Natural killer cell treated with Interleukin-12 subunit alpha and Interleukin-12 subunit beta and Interleukin-15 and Interleukin-18, amount 100 ng/mL, for 72 hours (primary cell): ENCODE data around the gene RAP2A. TPM values are rescaled to one million over a fixed set of nuclear protein-coding genes. Genes with fewer than 3 reads are reported as not detected.

Source experiments
- ATAC-seq, 2 donors: fragments of 150-1000 bp; cut with Tn5 transposase in 1 of 2; sonication (Bioruptor Pico), chemical (Tn5 transposase) in 1 of 2; 2 replicates each; pipeline ENCODE4 v1.10.0; 2021
- DNase-seq: peaks from one replicate; pipeline ENCODE4 v3.0.0; 2022; ENCODE audit warnings: low spot score
- H3K27ac Mint-ChIP-seq, 2 donors: 1 replicate in 1 of 2; 2 replicates in 1 of 2; pipeline ENCODE4 v1.8.0; 2022; ENCODE audit warnings: mixed read lengths in 2 of 2, mild to moderate bottlenecking in 1 of 2, moderate library complexity in 1 of 2
- H3K27me3 Mint-ChIP-seq, 2 donors: 1 replicate in 1 of 2; 2 replicates in 1 of 2; pipeline ENCODE4 v1.8.0; 2022; ENCODE audit warnings: mixed read lengths in 2 of 2
- H3K36me3 Mint-ChIP-seq: one replicate; pipeline ENCODE4 v1.8.0; 2022; ENCODE audit warnings: mixed read lengths
- H3K4me1 Mint-ChIP-seq, 2 donors: 1 replicate in 1 of 2; 2 replicates in 1 of 2; pipeline ENCODE4 v1.8.0; 2022; ENCODE audit warnings: low read depth in 2 of 2, mixed read lengths in 2 of 2, mild to moderate bottlenecking in 1 of 2
- H3K4me3 Mint-ChIP-seq: one replicate; pipeline ENCODE4 v1.8.0; 2022; ENCODE audit warnings: mixed read lengths
- H3K9me3 Mint-ChIP-seq: 2 replicates; pipeline ENCODE4 v1.8.0; 2022; ENCODE audit warnings: mixed read lengths
- total RNA-seq, 2 donors: library from RNA; stranded (reverse); gene quantifications; one replicate each; pipeline ENCODE4 v1.2.3, GENCODE V29; 2022

Gene RAP2A
- total RNA-seq, 2 donors from 2014 or later: 22.1 to 34.6 TPM

DNA sequence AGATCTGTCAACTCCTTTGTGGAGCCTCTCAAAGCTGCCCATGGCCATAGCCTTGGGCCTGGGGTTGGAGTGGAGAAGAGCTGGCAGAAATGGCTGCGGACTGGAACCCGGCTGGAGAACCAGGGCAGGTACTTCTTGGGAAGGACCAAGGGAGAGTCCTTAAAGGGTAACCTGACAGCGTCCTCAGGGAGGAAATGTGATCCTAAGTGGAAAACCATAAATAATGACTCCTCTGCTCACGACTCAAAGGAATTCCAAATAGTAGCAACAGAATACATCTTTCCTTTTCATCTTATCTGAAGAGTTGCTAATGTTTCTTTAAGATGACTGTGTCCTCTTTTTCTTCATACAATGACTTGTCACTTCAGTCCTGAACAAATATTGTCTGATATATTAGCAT lies 41.0 kb downstream of the RAP2A start:
- peaks cover 5% of the 10 kb centered on the region for H3K36me3 Mint-ChIP-seq
- H3K27me3 Mint-ChIP-seq: peaks cover 0 to 2% of the 10 kb centered on the region in 2 donors
- H3K4me3 Mint-ChIP-seq: no peak overlapping the region
- ATAC-seq (no peak), DNase-seq (no peak)
- H3K9me3 Mint-ChIP-seq: no peaks in the 10 kb centered on the region
- no peak overlapping the region for H3K27ac Mint-ChIP-seq
- no peaks in the 10 kb centered on the region for H3K4me1 Mint-ChIP-seq

DNA sequence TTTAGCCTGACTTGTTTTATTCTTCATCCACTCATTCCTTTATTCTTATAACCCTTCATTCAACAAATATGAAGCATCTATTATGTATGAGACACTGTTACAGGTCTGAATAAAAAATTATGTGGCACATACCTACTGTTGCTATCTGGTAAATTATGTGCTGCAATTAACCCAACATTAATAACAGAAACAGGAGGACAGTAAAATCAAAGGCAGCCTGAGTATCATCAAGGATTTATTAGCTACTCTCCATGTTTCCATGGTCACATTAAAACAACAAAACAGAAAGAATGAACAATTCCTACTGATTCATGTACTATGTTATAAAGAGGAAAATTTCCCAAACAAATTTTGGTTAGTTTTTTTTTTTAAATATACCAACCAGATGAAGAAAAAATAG lies 43.9 kb downstream of the RAP2A start:
- ATAC-seq (no peak), DNase-seq (no peak)
- peaks cover 0 to 4% of the 10 kb centered on the region in 2 donors for H3K27me3 Mint-ChIP-seq
- H3K27ac Mint-ChIP-seq: no peak overlapping the region
- peaks cover 5% of the 10 kb centered on the region for H3K36me3 Mint-ChIP-seq
- no peak overlapping the region for H3K4me3 Mint-ChIP-seq
- no peaks in the 10 kb centered on the region for H3K4me1 Mint-ChIP-seq
- H3K9me3 Mint-ChIP-seq: no peaks in the 10 kb centered on the region

DNA sequence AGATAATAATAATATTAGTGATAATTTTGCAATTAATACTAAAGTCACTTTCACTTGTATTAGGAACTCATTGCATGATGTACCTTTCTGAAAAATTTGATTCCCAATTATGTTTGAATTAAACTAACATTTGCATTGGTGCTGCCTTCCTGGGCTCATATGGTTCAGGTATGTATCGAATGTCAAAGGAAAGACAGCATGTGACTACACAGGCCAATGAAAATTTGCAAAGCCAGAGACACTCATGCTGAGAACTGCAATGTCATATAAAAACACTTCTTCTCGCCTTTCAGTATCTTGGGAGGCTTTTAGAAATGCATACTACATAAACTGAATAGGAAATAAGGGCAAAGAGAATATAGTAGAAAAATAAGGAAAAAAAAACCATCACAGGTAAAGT lies 44.3 kb downstream of the RAP2A start:
- H3K27me3 Mint-ChIP-seq: peaks cover 0 to 4% of the 10 kb centered on the region in 2 donors

GRCh38 chr13:97483465-97483864 lies 49.5 kb downstream of the RAP2A start:
- ATAC-seq (no peak), DNase-seq (no peak)
- H3K27ac Mint-ChIP-seq: no peak overlapping the region
- no peak overlapping the region for H3K4me3 Mint-ChIP-seq
- H3K9me3 Mint-ChIP-seq: no peaks in the 10 kb centered on the region
- H3K4me1 Mint-ChIP-seq: no peaks in the 10 kb centered on the region
- no peaks in the 10 kb centered on the region for H3K36me3 Mint-ChIP-seq
- H3K27me3 Mint-ChIP-seq: peaks cover 0 to 2% of the 10 kb centered on the region in 2 donors

More for the DNA sequence above, 44.3 kb downstream of the RAP2A start:
- Mint-ChIP-seq H3K27ac (no peak overlapping the region), H3K4me3 (no peak overlapping the region), H3K4me1 (no peaks in the 10 kb centered on the region), H3K9me3 (no peaks in the 10 kb centered on the region), H3K36me3 (peaks cover 5% of the 10 kb centered on the region)
- ATAC-seq: no peak
- DNase-seq: no peak

GRCh38 chr13:97484301-97484700 lies 50.3 kb downstream of the RAP2A start:
- Mint-ChIP-seq H3K9me3 (no peaks in the 10 kb centered on the region), H3K4me3 (no peak overlapping the region), H3K4me1 (no peaks in the 10 kb centered on the region), H3K27ac (no peak overlapping the region), H3K27me3 (peaks cover 0 to 2% of the 10 kb centered on the region in 2 donors), H3K36me3 (no peaks in the 10 kb centered on the region)
- ATAC-seq (no peak), DNase-seq (no peak)

GRCh38 chr13:97485320-97485719 lies 51.4 kb downstream of the RAP2A start:
- Mint-ChIP-seq H3K27ac (no peak overlapping the region), H3K36me3 (no peaks in the 10 kb centered on the region), H3K4me3 (no peak overlapping the region), H3K4me1 (no peaks in the 10 kb centered on the region), H3K9me3 (no peaks in the 10 kb centered on the region), H3K27me3 (peaks cover 0 to 2% of the 10 kb centered on the region in 2 donors)
- DNase-seq (no peak), ATAC-seq (no peak)

DNA sequence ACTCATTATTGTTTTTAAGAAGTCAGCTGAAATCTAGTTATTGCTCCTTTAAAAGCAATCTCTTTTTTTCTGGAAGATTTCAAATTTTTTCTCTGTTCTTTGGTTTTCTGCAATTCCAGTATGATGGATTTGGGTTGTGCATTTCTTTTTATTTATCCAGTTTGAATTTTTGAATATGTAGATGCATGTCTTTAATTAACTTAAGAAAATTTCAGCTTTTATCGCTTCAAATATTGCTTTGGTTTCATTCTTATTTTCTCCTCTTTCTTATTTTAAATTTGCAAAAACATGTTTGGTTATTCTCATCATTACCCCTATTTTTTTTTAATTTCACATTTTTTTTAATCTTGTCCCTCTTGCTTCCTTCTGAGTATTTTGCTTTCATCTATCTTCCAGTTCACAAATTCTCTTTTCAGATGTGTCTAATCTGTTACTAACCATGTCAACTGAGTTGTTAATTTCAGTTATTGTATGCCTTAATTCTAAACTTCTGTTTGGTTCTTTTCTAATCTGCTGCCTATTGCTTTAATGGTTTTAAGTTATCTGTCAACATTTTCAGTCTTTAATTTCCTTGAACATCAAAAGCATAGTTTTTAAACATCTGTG lies 56.8 kb downstream of the RAP2A start:
- Mint-ChIP-seq H3K9me3 (peaks cover 5% of the 10 kb centered on the region), H3K4me3 (no peak overlapping the region), H3K27ac (no peak overlapping the region), H3K4me1 (no peaks in the 10 kb centered on the region), H3K27me3 (peaks cover 6 to 16% of the 10 kb centered on the region in 2 donors), H3K36me3 (peaks cover 8% of the 10 kb centered on the region)
- no peak for ATAC-seq
- DNase-seq: no peak

- Mint-ChIP-seq H3K4me1 (no peaks in the 10 kb centered on the region), H3K9me3 (peaks cover 5% of the 10 kb centered on the region), H3K36me3 (peaks cover 8% of the 10 kb centered on the region), H3K4me3 (no peak overlapping the region), H3K27me3 (peaks cover 6 to 16% of the 10 kb centered on the region in 2 donors), H3K27ac (no peak overlapping the region)
- no peak for DNase-seq
- no peak for ATAC-seq
Observed at GRCh38 chr13:97491452-97491851, 57.5 kb downstream of the RAP2A start.

DNA sequence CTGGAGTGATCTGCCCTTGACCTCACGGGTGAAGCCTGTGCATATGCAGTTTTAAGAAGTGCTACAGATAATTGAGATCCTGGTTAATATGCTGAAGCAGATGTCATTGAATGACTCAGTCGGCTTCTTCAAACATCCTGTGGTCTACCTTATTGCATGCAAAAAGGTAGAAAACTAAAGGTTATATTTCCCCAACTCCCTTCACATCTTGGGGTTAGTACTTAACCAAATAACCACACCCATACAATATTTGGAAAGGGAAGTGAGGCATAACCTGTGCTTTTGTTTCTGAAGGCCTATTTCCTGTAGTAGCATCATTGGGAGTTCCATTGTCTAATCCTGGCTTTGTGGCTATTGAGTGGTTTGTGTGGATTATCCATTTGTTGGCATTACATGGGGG lies 58.3 kb downstream of the RAP2A start:
- H3K27me3 Mint-ChIP-seq: peaks cover 6 to 16% of the 10 kb centered on the region in 2 donors
- H3K4me1 Mint-ChIP-seq: no peaks in the 10 kb centered on the region
- ATAC-seq (no peak), DNase-seq (no peak)
- H3K36me3 Mint-ChIP-seq: peaks cover 8% of the 10 kb centered on the region
- H3K9me3 Mint-ChIP-seq: peaks cover 5% of the 10 kb centered on the region
- H3K4me3 Mint-ChIP-seq: no peak overlapping the region
- H3K27ac Mint-ChIP-seq: no peak overlapping the region

GRCh38 chr13:97492684-97493371 lies 58.9 kb downstream of the RAP2A start:
- DNase-seq (no peak), ATAC-seq (no peak)
- no peak overlapping the region for H3K4me3 Mint-ChIP-seq
- peaks cover 6 to 17% of the 10 kb centered on the region in 2 donors for H3K27me3 Mint-ChIP-seq
- peaks cover 8% of the 10 kb centered on the region for H3K36me3 Mint-ChIP-seq
- no peaks in the 10 kb centered on the region for H3K4me1 Mint-ChIP-seq
- H3K9me3 Mint-ChIP-seq: peaks cover 5% of the 10 kb centered on the region
- H3K27ac Mint-ChIP-seq: no peak overlapping the region

DNA sequence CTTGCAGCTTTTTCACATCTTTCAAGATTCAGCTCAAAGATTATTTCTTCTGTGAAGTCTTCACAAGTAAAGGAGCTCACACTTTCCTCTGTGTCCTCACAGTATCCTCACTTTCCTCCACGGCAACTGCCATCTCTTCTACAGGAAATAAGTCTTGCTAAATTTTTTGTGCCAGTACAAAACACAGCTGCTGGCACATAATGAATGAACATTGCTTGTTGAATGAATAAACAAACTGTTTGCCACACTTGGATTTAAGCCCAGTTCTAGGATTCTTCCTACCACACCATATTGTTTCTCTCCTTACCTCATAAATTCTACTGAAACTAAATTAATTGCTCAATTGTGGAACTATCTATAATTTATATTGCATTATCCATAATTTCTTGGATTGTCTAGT lies 59.5 kb downstream of the RAP2A start:
- no peak for ATAC-seq
- Mint-ChIP-seq H3K27me3 (peaks cover 6 to 23% of the 10 kb centered on the region in 2 donors), H3K9me3 (peaks cover 5% of the 10 kb centered on the region), H3K27ac (no peak overlapping the region), H3K4me3 (no peak overlapping the region), H3K4me1 (no peaks in the 10 kb centered on the region), H3K36me3 (peaks cover 8% of the 10 kb centered on the region)
- no peak for DNase-seq

DNA sequence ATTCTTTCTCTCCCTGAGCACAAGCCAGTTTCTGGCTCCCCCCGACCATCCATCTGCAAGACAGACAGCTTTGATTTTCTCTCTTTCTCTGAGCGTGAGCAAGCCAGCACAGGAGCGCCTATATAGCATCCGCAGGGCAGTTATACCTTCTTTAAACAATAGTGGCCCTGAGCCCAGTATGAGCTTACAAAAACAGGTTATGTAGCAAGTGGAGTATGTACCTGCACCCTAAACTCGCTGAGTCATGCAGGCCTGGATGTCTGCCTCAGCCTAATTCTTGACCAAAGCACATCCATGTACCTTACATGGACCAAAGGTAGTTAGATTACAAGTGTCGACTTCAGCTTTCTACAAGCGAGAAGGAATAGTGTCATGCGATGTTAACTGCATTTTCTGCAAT lies 61.7 kb downstream of the RAP2A start:
- DNase-seq (no peak), ATAC-seq (no peak)
- peaks cover 6 to 24% of the 10 kb centered on the region in 2 donors for H3K27me3 Mint-ChIP-seq
- H3K4me1 Mint-ChIP-seq: no peaks in the 10 kb centered on the region
- H3K9me3 Mint-ChIP-seq: peaks cover 5% of the 10 kb centered on the region
- H3K4me3 Mint-ChIP-seq: no peak overlapping the region
- H3K27ac Mint-ChIP-seq: no peak overlapping the region
- peaks cover 7% of the 10 kb centered on the region for H3K36me3 Mint-ChIP-seq

DNA sequence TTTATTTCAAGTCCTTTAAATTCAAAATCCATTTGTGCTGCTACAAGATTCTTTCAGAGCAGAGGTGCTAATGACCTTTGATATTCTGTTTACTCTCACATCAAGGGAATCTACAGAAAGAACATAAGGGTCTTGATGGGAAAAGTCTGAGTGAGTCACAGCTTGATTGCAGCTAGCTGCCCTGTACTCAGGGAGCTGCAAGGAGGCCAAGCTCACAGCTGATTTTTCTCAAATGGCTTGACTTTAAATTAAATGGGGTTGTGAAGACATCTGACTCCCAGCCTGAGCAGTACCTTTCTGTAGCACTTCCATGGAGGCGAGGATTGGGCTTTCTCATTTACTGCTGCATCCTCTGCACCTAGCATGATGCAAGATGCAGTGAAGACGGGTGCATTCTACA lies 62.5 kb downstream of the RAP2A start:
- Mint-ChIP-seq H3K27me3 (peaks cover 0 to 20% of the 10 kb centered on the region in 2 donors), H3K9me3 (no peaks in the 10 kb centered on the region), H3K36me3 (no peaks in the 10 kb centered on the region), H3K27ac (no peak overlapping the region), H3K4me3 (no peak overlapping the region), H3K4me1 (no peaks in the 10 kb centered on the region)
- ATAC-seq: no peak
- no peak for DNase-seq

DNA sequence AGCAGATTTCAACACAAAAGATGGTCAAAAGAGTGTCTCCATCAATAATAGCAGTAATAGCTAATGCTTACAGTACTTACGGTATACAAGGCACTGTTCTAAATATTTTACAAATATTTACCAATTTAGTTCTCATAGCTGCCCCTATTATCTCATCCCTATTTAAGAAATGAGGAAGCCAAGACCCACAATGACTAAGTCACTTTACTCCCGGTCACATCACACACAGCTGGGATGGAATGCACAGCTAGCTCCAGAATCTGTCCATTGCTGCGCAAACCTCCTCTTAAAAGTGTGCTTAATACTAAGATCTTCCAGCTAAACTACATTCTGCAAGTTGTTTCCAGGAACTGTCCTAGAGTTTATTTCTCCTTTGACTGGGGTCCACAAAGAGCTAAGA lies 63.4 kb downstream of the RAP2A start:
- H3K27me3 Mint-ChIP-seq: peaks cover under 1 to 23% of the 10 kb centered on the region in 2 donors
- H3K36me3 Mint-ChIP-seq: no peaks in the 10 kb centered on the region
- ATAC-seq (no peak), DNase-seq (no peak)
- H3K4me3 Mint-ChIP-seq: no peak overlapping the region
- no peak overlapping the region for H3K27ac Mint-ChIP-seq
- no peaks in the 10 kb centered on the region for H3K9me3 Mint-ChIP-seq
- no peaks in the 10 kb centered on the region for H3K4me1 Mint-ChIP-seq
